Neural cell (in vitro differentiated cells): Measurements from ENCODE around the gene SPTBN1. TPM values are rescaled to one million over a fixed set of nuclear protein-coding genes. Genes with fewer than 3 reads are reported as not detected.

Source experiments
- H2AFZ ChIP-seq: fragments of 200-600, 300-800 bp; sonication (generic), shearing (Covaris generic); 2 replicates; pipeline ENCODE4 v1.6.0; 2014; ENCODE audit warnings: low read depth, mild to moderate bottlenecking, antibody characterized with exemption, low read length, moderate library complexity
- H3F3A ChIP-seq: fragments of 200-600 bp; shearing (Covaris generic); 2 replicates; pipeline ENCODE4 v1.6.1; 2016; ENCODE audit warnings: mild to moderate bottlenecking, moderate library complexity, mixed read lengths, antibody characterized with exemption, low read length; ENCODE audit not compliant: insufficient read depth, poor library complexity, severe bottlenecking
- H3K27ac ChIP-seq: fragments of 200-600, 300-800 bp; sonication (generic), shearing (Covaris generic); 2 replicates; pipeline ENCODE4 v1.5.1; 2014; ENCODE audit warnings: mild to moderate bottlenecking, low read length, moderate library complexity
- H3K27me3 ChIP-seq: fragments of 300-800, 200-600 bp; sonication (generic), shearing (Covaris generic); 2 replicates; pipeline ENCODE4 v1.6.0; 2014; ENCODE audit warnings: mild to moderate bottlenecking, low read depth, low read length, moderate library complexity; ENCODE audit not compliant: insufficient read depth
- H3K36me3 ChIP-seq: fragments of 300-800, 200-600 bp; sonication (generic), shearing (Covaris generic); 2 replicates; pipeline ENCODE4 v1.5.1; 2014; ENCODE audit warnings: mild to moderate bottlenecking, antibody characterized with exemption, low read length, moderate library complexity; ENCODE audit not compliant: insufficient read depth
- H3K4me2 ChIP-seq: fragments of 300-800, 200-600 bp; sonication (generic), shearing (Covaris generic); 2 replicates; pipeline ENCODE4 v1.6.0; 2014; ENCODE audit warnings: mild to moderate bottlenecking, low read length
- H3K4me3 ChIP-seq: fragments of 300-800, 200-600 bp; sonication (generic), shearing (Covaris generic); 2 replicates; pipeline ENCODE4 v1.5.1; 2014; ENCODE audit warnings: mild to moderate bottlenecking, low read length, moderate library complexity
- H3K79me2 ChIP-seq: fragments of 200-600 bp; shearing (Covaris generic); replicated peaks from 2 replicates; pipeline ENCODE4 v1.6.0; 2014; ENCODE audit warnings: mild to moderate bottlenecking, low read length, moderate library complexity; ENCODE audit not compliant: insufficient read depth
- H3K9ac ChIP-seq: fragments of 300-800, 200-600 bp; sonication (generic), shearing (Covaris generic); 2 replicates; pipeline ENCODE4 v1.6.1; 2016; ENCODE audit warnings: mild to moderate bottlenecking, low read length, mixed read lengths
- H3K9me2 ChIP-seq: fragments of 200-600 bp; shearing (Covaris generic); 2 replicates; pipeline ENCODE4 v1.6.1; 2016; ENCODE audit warnings: mild to moderate bottlenecking, low read length, mixed read lengths; ENCODE audit not compliant: insufficient read depth
- H3K9me3 ChIP-seq: fragments of 200-600, 300-800 bp; sonication (generic), shearing (Covaris generic); 2 replicates; pipeline ENCODE4 v1.6.1; 2016; ENCODE audit warnings: mild to moderate bottlenecking, mixed run types, low read length, moderate library complexity, mixed read lengths
- H4K20me1 ChIP-seq: fragments of 200-600 bp; shearing (Covaris generic); 2 replicates; pipeline ENCODE4 v1.6.1; 2016; ENCODE audit warnings: mild to moderate bottlenecking, mixed run types; ENCODE audit not compliant: insufficient read depth
- EP300 ChIP-seq: fragments of 450-650 bp; conservative IDR thresholded peaks from 2 replicates; pipeline ENCODE4 v1.6.1; 2014; ENCODE audit warnings: antibody characterized with exemption, mild to moderate bottlenecking, moderate library complexity; ENCODE audit not compliant: poor library complexity, severe bottlenecking
- EZH2 ChIP-seq: fragments of 200-600, 300-800 bp; shearing (Covaris generic), sonication (generic); IDR thresholded peaks from 2 replicates; pipeline ENCODE4 v1.6.1; 2014; ENCODE audit warnings: antibody characterized with exemption, low read length, borderline replicate concordance, mild to moderate bottlenecking; ENCODE audit not compliant: insufficient read depth, poor library complexity, severe bottlenecking
- MXI1 ChIP-seq: fragments of 450-650 bp; conservative IDR thresholded peaks from 2 replicates; pipeline ENCODE4 v1.6.1; 2014; ENCODE audit warnings: antibody characterized with exemption, mild to moderate bottlenecking; ENCODE audit not compliant: poor library complexity, severe bottlenecking
- POLR2AphosphoS5 ChIP-seq: IDR thresholded peaks from 2 replicates; pipeline ENCODE4 v1.6.1; 2012
- RAD21 ChIP-seq: fragments of 450-650 bp; conservative IDR thresholded peaks from 2 replicates; pipeline ENCODE4 v1.6.1; 2014; ENCODE audit warnings: antibody characterized with exemption, mild to moderate bottlenecking, moderate library complexity
- SMC3 ChIP-seq: fragments of 450-650 bp; conservative IDR thresholded peaks from 2 replicates; pipeline ENCODE4 v1.6.1; 2014; ENCODE audit warnings: antibody characterized with exemption, mild to moderate bottlenecking, moderate library complexity; ENCODE audit not compliant: poor library complexity
- TAF1 ChIP-seq: IDR thresholded peaks from 2 replicates; pipeline ENCODE4 v1.6.1; 2012; ENCODE audit warnings: low read depth
- polyA plus RNA-seq: library from polyadenylated mRNA; depleted of rRNA; stranded (reverse); fragments of >200 nt; gene quantifications from 2 replicates; pipeline ENCODE4 v1.2.3, GENCODE V29; 2014
- TF ChIP-seq, protein P1 (sequence below): IDR thresholded peaks from 2 replicates; pipeline ENCODE4 v1.6.1; 2012; ENCODE audit warnings: borderline replicate concordance
- TF ChIP-seq, protein P2 (sequence below): fragments of 450-650 bp; IDR thresholded peaks from 2 replicates; pipeline ENCODE4 v1.5.1; 2014; ENCODE audit warnings: antibody characterized with exemption, mild to moderate bottlenecking, moderate library complexity; ENCODE audit not compliant: poor library complexity, severe bottlenecking

SPTBN1 gene
- polyA plus RNA-seq, 1 donor from 2014 or later, result 92.1 TPM

DNA sequence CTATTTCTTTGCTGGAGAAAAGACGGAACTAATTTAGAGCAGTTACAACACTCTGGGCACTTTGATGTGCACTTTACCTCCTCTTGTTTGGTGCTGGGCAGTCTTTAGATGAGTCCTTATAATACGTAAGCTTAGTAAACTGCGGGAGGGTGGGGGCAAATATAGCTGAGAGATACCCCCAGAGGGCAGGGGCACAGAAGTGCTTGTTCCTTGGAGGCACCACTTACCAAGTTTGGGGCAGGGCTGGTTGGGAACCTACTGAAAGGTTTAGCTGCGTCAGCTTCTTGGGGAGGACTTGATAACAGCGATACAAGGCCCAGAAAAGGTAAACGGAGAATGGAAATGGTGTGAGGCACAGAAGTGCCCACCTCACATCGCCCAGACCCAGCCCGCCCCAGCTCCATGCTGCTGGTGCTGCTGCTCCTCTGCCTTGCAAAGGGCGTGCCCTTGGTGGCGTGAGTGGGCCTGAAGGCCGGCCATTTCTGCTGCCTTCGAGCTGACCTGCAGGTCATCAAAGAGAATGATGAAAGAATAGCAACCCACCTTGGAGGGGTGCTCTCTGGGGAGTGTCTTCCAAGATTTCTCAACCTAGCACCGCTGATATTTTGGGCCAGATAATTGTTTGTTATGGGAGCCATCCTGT, 139.2 kb downstream of the SPTBN1 start:
- H4K20me1 ChIP-seq, result no peaks in the 10 kb centered on the region
- H3K9ac ChIP-seq, result no peak overlapping the region
- H3K9me2 ChIP-seq, result no peaks in the 10 kb centered on the region
- no peaks in the 10 kb centered on the region for H3K9me3 ChIP-seq
- H3F3A ChIP-seq, result no peaks in the 10 kb centered on the region
- H3K4me2 ChIP-seq, result no peak overlapping the region
- H3K36me3 ChIP-seq, result peaks cover 9% of the 10 kb centered on the region
- H3K27me3 ChIP-seq, result no peaks in the 10 kb centered on the region
- no peak overlapping the region for H3K4me3 ChIP-seq
- no peaks in the 10 kb centered on the region for H3K79me2 ChIP-seq
- TF ChIP-seq, protein P1, sequence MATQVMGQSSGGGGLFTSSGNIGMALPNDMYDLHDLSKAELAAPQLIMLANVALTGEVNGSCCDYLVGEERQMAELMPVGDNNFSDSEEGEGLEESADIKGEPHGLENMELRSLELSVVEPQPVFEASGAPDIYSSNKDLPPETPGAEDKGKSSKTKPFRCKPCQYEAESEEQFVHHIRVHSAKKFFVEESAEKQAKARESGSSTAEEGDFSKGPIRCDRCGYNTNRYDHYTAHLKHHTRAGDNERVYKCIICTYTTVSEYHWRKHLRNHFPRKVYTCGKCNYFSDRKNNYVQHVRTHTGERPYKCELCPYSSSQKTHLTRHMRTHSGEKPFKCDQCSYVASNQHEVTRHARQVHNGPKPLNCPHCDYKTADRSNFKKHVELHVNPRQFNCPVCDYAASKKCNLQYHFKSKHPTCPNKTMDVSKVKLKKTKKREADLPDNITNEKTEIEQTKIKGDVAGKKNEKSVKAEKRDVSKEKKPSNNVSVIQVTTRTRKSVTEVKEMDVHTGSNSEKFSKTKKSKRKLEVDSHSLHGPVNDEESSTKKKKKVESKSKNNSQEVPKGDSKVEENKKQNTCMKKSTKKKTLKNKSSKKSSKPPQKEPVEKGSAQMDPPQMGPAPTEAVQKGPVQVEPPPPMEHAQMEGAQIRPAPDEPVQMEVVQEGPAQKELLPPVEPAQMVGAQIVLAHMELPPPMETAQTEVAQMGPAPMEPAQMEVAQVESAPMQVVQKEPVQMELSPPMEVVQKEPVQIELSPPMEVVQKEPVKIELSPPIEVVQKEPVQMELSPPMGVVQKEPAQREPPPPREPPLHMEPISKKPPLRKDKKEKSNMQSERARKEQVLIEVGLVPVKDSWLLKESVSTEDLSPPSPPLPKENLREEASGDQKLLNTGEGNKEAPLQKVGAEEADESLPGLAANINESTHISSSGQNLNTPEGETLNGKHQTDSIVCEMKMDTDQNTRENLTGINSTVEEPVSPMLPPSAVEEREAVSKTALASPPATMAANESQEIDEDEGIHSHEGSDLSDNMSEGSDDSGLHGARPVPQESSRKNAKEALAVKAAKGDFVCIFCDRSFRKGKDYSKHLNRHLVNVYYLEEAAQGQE, result no peak
- TF ChIP-seq TAF1 (no peak), SMC3 (no peak), EZH2 (no peak), RAD21 (no peak), POLR2AphosphoS5 (no peak), MXI1 (no peak), EP300 (no peak)
- TF ChIP-seq, protein P2, sequence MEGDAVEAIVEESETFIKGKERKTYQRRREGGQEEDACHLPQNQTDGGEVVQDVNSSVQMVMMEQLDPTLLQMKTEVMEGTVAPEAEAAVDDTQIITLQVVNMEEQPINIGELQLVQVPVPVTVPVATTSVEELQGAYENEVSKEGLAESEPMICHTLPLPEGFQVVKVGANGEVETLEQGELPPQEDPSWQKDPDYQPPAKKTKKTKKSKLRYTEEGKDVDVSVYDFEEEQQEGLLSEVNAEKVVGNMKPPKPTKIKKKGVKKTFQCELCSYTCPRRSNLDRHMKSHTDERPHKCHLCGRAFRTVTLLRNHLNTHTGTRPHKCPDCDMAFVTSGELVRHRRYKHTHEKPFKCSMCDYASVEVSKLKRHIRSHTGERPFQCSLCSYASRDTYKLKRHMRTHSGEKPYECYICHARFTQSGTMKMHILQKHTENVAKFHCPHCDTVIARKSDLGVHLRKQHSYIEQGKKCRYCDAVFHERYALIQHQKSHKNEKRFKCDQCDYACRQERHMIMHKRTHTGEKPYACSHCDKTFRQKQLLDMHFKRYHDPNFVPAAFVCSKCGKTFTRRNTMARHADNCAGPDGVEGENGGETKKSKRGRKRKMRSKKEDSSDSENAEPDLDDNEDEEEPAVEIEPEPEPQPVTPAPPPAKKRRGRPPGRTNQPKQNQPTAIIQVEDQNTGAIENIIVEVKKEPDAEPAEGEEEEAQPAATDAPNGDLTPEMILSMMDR, result no peak
- no peak overlapping the region for H2AFZ ChIP-seq
- no peak overlapping the region for H3K27ac ChIP-seq

GRCh38 chr2:54595999-54596902, 140.1 kb downstream of the SPTBN1 start:
- H3K4me3 ChIP-seq, result no peak overlapping the region
- H3K36me3 ChIP-seq, result peaks cover 9% of the 10 kb centered on the region
- no peak overlapping the region for H3K27ac ChIP-seq
- no peaks in the 10 kb centered on the region for H4K20me1 ChIP-seq
- H3K9me2 ChIP-seq, result no peaks in the 10 kb centered on the region
- H3K27me3 ChIP-seq, result no peaks in the 10 kb centered on the region
- no peak for TF ChIP-seq RAD21
- TF ChIP-seq, protein P2, result no peak
- TF ChIP-seq, protein P1, result no peak
- TF ChIP-seq EZH2, result no peak
- no peak for TF ChIP-seq TAF1
- TF ChIP-seq SMC3, result no peak
- peaks cover under 1% of the 10 kb centered on the region for H3K79me2 ChIP-seq
- H3F3A ChIP-seq, result no peaks in the 10 kb centered on the region
- H3K9me3 ChIP-seq, result no peaks in the 10 kb centered on the region
- no peak overlapping the region for H3K4me2 ChIP-seq
- no peak overlapping the region for H3K9ac ChIP-seq
- H2AFZ ChIP-seq, result no peak overlapping the region
